ENCODE results near the gene ACTN1. TPM values are rescaled to one million over a fixed set of nuclear protein-coding genes. Genes with fewer than 3 reads are reported as not detected.

The ACTN1 gene
- total RNA-seq, 3 donors from 2014 or later (not counting 1 experiment from before 2014, with no cell fraction given), result 14.9 to 39.5 (median 19.6) TPM

- no peak overlapping the region for H3K27ac Mint-ChIP-seq
- Histone ChIP-seq H3K4me3 (ENCODE audit: low read length) (no peak overlapping the region), H3K9me3 (ENCODE audit: control insufficient read depth, insufficient read depth, low read length) (no peaks in the 10 kb centered on the region), H3K36me3 (ENCODE audit: control insufficient read depth, insufficient read depth, low read length) (no peaks in the 10 kb centered on the region), H3K27ac (ENCODE audit: low read length) (no peak overlapping the region), H3K4me1 (ENCODE audit: control insufficient read depth, insufficient read depth, low read length) (peaks cover 9% of the 10 kb centered on the region), H3K27me3 (ENCODE audit: control insufficient read depth, insufficient read depth, low read length) (no peaks in the 10 kb centered on the region)
- ATAC-seq (no peak), DNase-seq (no peak)
- no peaks in the 10 kb centered on the region for H3K9me3 Mint-ChIP-seq
- peaks cover 2 to 10% of the 10 kb centered on the region in 2 donors for H3K4me1 Mint-ChIP-seq
- no peaks in the 10 kb centered on the region for H3K27me3 Mint-ChIP-seq (ENCODE audit: low read depth in 2 of 2)
- 62% methylated on average over 1 of the region's 5 CpGs for WGBS (ENCODE audit: insufficient coverage)
- intact Hi-C loops (cut with micrococcal nuclease), result no loop called here
- no peak overlapping the region for H3K4me3 Mint-ChIP-seq
- no peaks in the 10 kb centered on the region for H3K36me3 Mint-ChIP-seq
- TF ChIP-seq, protein P1, sequence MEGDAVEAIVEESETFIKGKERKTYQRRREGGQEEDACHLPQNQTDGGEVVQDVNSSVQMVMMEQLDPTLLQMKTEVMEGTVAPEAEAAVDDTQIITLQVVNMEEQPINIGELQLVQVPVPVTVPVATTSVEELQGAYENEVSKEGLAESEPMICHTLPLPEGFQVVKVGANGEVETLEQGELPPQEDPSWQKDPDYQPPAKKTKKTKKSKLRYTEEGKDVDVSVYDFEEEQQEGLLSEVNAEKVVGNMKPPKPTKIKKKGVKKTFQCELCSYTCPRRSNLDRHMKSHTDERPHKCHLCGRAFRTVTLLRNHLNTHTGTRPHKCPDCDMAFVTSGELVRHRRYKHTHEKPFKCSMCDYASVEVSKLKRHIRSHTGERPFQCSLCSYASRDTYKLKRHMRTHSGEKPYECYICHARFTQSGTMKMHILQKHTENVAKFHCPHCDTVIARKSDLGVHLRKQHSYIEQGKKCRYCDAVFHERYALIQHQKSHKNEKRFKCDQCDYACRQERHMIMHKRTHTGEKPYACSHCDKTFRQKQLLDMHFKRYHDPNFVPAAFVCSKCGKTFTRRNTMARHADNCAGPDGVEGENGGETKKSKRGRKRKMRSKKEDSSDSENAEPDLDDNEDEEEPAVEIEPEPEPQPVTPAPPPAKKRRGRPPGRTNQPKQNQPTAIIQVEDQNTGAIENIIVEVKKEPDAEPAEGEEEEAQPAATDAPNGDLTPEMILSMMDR (IDR thresholded peaks at IDR 0.05), result no peak
Observed at GRCh38 chr14:68950111-68950510, 29.0 kb downstream of the ACTN1 start.

DNA sequence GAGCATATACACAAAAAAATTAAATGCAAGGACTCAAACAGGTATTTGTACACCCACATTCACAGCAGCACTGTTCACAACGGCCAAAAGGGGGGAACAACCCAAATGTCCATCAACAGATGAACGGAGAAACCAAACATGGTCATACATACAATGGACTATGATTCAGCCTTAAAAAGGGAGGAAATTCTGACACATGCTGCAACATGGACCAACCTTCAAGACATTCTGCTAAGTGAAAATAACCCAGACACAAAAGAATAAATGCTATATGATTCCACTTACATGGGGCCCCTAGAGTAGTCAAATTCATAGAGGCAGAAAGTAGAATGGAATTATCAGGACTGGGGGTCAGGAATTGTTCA is 29.5 kb downstream of the ACTN1 start:
- Mint-ChIP-seq H3K9me3 (no peaks in the 10 kb centered on the region), H3K27me3 (ENCODE audit: low read depth in 2 of 2) (no peaks in the 10 kb centered on the region), H3K27ac (no peak overlapping the region), H3K4me3 (no peak overlapping the region), H3K36me3 (no peaks in the 10 kb centered on the region), H3K4me1 (peaks cover 6 to 11% of the 10 kb centered on the region in 2 donors)
- Histone ChIP-seq H3K27me3 (ENCODE audit: control insufficient read depth, insufficient read depth, low read length) (no peaks in the 10 kb centered on the region), H3K4me3 (ENCODE audit: low read length) (no peak overlapping the region), H3K4me1 (ENCODE audit: control insufficient read depth, insufficient read depth, low read length) (peaks cover 9% of the 10 kb centered on the region), H3K36me3 (ENCODE audit: control insufficient read depth, insufficient read depth, low read length) (no peaks in the 10 kb centered on the region), H3K9me3 (ENCODE audit: control insufficient read depth, insufficient read depth, low read length) (no peaks in the 10 kb centered on the region), H3K27ac (ENCODE audit: low read length) (no peak overlapping the region)
- ATAC-seq (no peak), DNase-seq (no peak)
- WGBS (ENCODE audit: insufficient coverage), result 89% methylated on average over 2 of the region's 2 CpGs
- TF ChIP-seq, protein P1 (IDR thresholded peaks at IDR 0.05), result no peak
- intact Hi-C loops (cut with micrococcal nuclease), result no loop called here

DNA sequence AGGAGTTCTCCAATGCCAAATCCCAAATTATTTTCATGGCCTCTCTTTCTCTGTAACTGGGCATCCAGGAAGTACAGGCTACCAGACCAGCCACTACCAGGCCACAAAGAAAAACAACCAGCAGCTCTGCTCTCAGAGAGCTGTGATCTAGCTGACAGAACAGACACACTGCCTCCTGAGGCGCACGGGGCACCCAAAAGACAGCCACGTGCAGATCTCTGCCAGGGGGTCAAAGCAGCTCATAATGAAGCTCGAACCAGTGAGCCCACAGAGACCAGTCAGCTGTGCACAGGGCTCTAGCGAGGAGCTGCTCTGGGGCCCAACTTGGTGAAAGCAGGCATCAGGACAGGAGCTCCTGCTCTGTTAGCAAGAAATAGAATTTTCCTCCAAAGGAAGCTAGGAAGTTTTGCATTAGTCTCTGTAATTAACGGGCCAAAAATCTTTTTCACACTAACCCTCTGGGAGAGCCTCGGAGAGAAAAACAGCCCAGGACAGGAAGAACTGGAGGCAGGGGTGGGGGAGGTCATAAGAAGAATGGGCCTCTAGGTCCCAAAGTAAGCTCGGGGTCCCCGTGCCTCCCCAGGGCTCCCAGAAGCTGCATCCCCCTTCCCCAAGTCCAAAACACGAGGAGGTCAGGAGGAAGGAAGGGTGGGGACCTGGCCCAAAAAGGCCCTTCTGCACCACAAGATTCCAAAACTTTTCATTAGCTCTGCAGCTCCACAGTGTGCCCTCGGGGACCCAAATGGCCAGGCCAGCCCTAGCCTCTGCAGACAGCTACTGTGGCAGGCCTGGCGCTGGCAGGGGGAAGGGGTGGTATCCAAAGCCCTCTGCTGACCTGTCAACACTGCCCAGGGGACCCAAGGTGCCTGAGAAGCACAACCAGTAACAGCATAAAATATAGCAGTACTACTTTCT is 30.2 kb downstream of the ACTN1 start:
- H3K27me3 Mint-ChIP-seq (ENCODE audit: low read depth in 2 of 2), result no peaks in the 10 kb centered on the region
- Histone ChIP-seq H3K4me1 (ENCODE audit: control insufficient read depth, insufficient read depth, low read length) (peaks cover 9% of the 10 kb centered on the region), H3K4me3 (ENCODE audit: low read length) (no peak overlapping the region), H3K27me3 (ENCODE audit: control insufficient read depth, insufficient read depth, low read length) (no peaks in the 10 kb centered on the region), H3K36me3 (ENCODE audit: control insufficient read depth, insufficient read depth, low read length) (no peaks in the 10 kb centered on the region), H3K9me3 (ENCODE audit: control insufficient read depth, insufficient read depth, low read length) (no peaks in the 10 kb centered on the region), H3K27ac (ENCODE audit: low read length) (no peak overlapping the region)
- 68% methylated on average over 11 of the region's 12 CpGs for WGBS (ENCODE audit: insufficient coverage)
- DNase-seq (peak in 1 of 2 donors; percentile 51), ATAC-seq (no peak)
- H3K27ac Mint-ChIP-seq, result no peak overlapping the region
- no peaks in the 10 kb centered on the region for H3K9me3 Mint-ChIP-seq
- no peak overlapping the region for H3K4me3 Mint-ChIP-seq
- intact Hi-C loops (cut with micrococcal nuclease), result no loop called here
- TF ChIP-seq, protein P1 (IDR thresholded peaks at IDR 0.05), result no peak
- peaks cover 6 to 11% of the 10 kb centered on the region in 2 donors for H3K4me1 Mint-ChIP-seq
- no peaks in the 10 kb centered on the region for H3K36me3 Mint-ChIP-seq
